Liver (tissue), 3 donors: ENCODE results near the gene BACH1.

Experiments used
- RAD21 ChIP-seq, 2 donors: IDR thresholded peaks; 2 replicates each; pipeline ENCODE4 v1.6.1; 2016; ENCODE audit warnings: antibody characterized with exemption in 2 of 2, mild to moderate bottlenecking in 2 of 2
- TF ChIP-seq, protein P1 (sequence below): fragments of 150-350 bp; IDR thresholded peaks from 2 replicates; pipeline ENCODE4 v1.5.1; 2017; ENCODE audit warnings: improper control_type of control experiment, low read depth, low read length; ENCODE audit not compliant: missing input control
- donor health status: healthy.
- donor health status: healthy.

GRCh38 chr21:29374481-29374880 is 75.8 kb downstream of the BACH1 start:
- TF ChIP-seq RAD21 (IDR thresholded peaks at IDR 0.05) = no peak
- TF ChIP-seq, protein P1, sequence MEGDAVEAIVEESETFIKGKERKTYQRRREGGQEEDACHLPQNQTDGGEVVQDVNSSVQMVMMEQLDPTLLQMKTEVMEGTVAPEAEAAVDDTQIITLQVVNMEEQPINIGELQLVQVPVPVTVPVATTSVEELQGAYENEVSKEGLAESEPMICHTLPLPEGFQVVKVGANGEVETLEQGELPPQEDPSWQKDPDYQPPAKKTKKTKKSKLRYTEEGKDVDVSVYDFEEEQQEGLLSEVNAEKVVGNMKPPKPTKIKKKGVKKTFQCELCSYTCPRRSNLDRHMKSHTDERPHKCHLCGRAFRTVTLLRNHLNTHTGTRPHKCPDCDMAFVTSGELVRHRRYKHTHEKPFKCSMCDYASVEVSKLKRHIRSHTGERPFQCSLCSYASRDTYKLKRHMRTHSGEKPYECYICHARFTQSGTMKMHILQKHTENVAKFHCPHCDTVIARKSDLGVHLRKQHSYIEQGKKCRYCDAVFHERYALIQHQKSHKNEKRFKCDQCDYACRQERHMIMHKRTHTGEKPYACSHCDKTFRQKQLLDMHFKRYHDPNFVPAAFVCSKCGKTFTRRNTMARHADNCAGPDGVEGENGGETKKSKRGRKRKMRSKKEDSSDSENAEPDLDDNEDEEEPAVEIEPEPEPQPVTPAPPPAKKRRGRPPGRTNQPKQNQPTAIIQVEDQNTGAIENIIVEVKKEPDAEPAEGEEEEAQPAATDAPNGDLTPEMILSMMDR = no peak
